ENCODE measurements around the gene COG5. TPM values are rescaled to one million over a fixed set of nuclear protein-coding genes. Genes with fewer than 3 reads are reported as not detected.

The COG5 gene
- total and polyA plus RNA-seq, 9 of the 15 experiments (the other 6 are each of a cell fraction or from before 2014, with no cell fraction given), result 15.3 to 75.1 (median 56.4) TPM

GRCh38 chr7:107579885-107580715 is 16.4 kb upstream of the COG5 start, which contains the start of gene BCAP29 (continued):
- peak; percentile 92; the same call in 1 of the 2 replicates for TF ChIP-seq NR4A1 (CRISPR knock-in tag; IDR thresholded peaks at IDR 0.05)
- peak; percentile 89; the same call in 1 of the 2 replicates for TF ChIP-seq NR4A1 (tag; IDR thresholded peaks at IDR 0.05)
- TF ChIP-seq CHD2 (IDR thresholded peaks at IDR 0.05; ENCODE audit: low read depth, low read length), result peak; percentile 70
- TF ChIP-seq HINFP (tag; conservative IDR thresholded peaks at IDR 0.05; ENCODE audit: low read depth), result no peak
- no peak for TF ChIP-seq ZNF561 (CRISPR knock-in tag; conservative IDR thresholded peaks at IDR 0.05)
- TF ChIP-seq STAG1 (CRISPR knock-in tag; IDR thresholded peaks at IDR 0.05; ENCODE audit: borderline replicate concordance), result no peak
- peak; percentile 40; the same call in 1 of the 2 replicates for TF ChIP-seq BCL6 (CRISPR knock-in tag; IDR thresholded peaks at IDR 0.05)
- peak; percentile 86 for TF ChIP-seq ESRRA (IDR thresholded peaks at IDR 0.05; ENCODE audit: borderline replicate concordance, low read depth)
- no peak for TF ChIP-seq RBM22 (IDR thresholded peaks at IDR 0.05; ENCODE audit: low read depth, low read length, poor library complexity, severe bottlenecking)
- peak; percentile 98 for TF ChIP-seq RBBP5 (IDR thresholded peaks at IDR 0.05; ENCODE audit: borderline replicate concordance, insufficient read depth, low read length, poor library complexity, severe bottlenecking)
- no peak for TF ChIP-seq KDM1A (IDR thresholded peaks at IDR 0.05)
- no peak for TF ChIP-seq FOS (IDR thresholded peaks at IDR 0.05; ENCODE audit: extremely low read depth, insufficient read length)
- TF ChIP-seq NR2C1 (IDR thresholded peaks at IDR 0.05), result peak; percentile 43
- peak; percentile 78 for TF ChIP-seq NR2C1 (tag; IDR thresholded peaks at IDR 0.05)
- peak; percentile 87 for TF ChIP-seq TBP (optimal IDR thresholded peaks at IDR 0.05; ENCODE audit: low read depth, low read length)
- TF ChIP-seq ZNF740 (CRISPR knock-in tag; IDR thresholded peaks at IDR 0.05), result no peak
- peak in 1 of 2 experiments; percentile 60; a peak in 2 of 4 replicates for TF ChIP-seq ZNF740 (tag; IDR thresholded peaks at IDR 0.05)
- TF ChIP-seq ZNF57 (CRISPR knock-in tag; IDR thresholded peaks at IDR 0.05), result peak; percentile 65
- TF ChIP-seq MCM2 (IDR thresholded peaks at IDR 0.05; ENCODE audit: low read depth), result no peak
- TF ChIP-seq ZKSCAN8 (CRISPR knock-in tag; IDR thresholded peaks at IDR 0.05), result no peak
- TF ChIP-seq PCBP2 (IDR thresholded peaks at IDR 0.05; ENCODE audit: low read depth, low read length, poor library complexity, severe bottlenecking), result no peak
- TF ChIP-seq RBM14 (IDR thresholded peaks at IDR 0.05; ENCODE audit: borderline replicate concordance, insufficient read depth, low read depth, low read length), result 0 out of 2 replicates have a peak, but pooled peaks have one; percentile 74
- TF ChIP-seq SMARCA5 (IDR thresholded peaks at IDR 0.05), result peak; percentile 48; the same call in 1 of the 2 replicates
- peak; percentile 65 for TF ChIP-seq E2F8 (IDR thresholded peaks at IDR 0.05; ENCODE audit: low read depth, partially characterized antibody)
